WTC11 (cell line): Measurements from ENCODE around the gene PCDHA9.

Experiments used
- ATF1 ChIP-seq: sonication (generic); formaldehyde crosslinking; IDR thresholded peaks from 2 replicates; pipeline ENCODE4 v1.8.1; 2023; ENCODE audit warnings: mild to moderate bottlenecking, moderate library complexity, missing genetic modification reagents
- CBFB ChIP-seq: sonication (generic); formaldehyde crosslinking; IDR thresholded peaks from 2 replicates; pipeline ENCODE4 v1.8.1; 2022; ENCODE audit warnings: mild to moderate bottlenecking, low read depth, missing genetic modification reagents
- CREB1 ChIP-seq: sonication (generic); formaldehyde crosslinking; IDR thresholded peaks from 2 replicates; pipeline ENCODE4 v1.8.0; 2023; ENCODE audit warnings: mild to moderate bottlenecking, missing genetic modification reagents
- CTCF ChIP-seq: fragments of 200-600 bp; IDR thresholded peaks from 2 replicates; pipeline ENCODE4 v1.8.0; 2022; ENCODE audit warnings: antibody characterized with exemption
- ESRRA ChIP-seq: sonication (generic); formaldehyde crosslinking; IDR thresholded peaks from 2 replicates; pipeline ENCODE4 v1.8.1; 2022; ENCODE audit warnings: mild to moderate bottlenecking, missing genetic modification reagents, borderline replicate concordance
- GABPB1 ChIP-seq: sonication (generic); formaldehyde crosslinking; IDR thresholded peaks from 2 replicates; pipeline ENCODE4 v1.8.1; 2023; ENCODE audit warnings: mild to moderate bottlenecking, missing genetic modification reagents
- JUN ChIP-seq: sonication (generic); formaldehyde crosslinking; IDR thresholded peaks from 2 replicates; pipeline ENCODE4 v1.8.0; 2023; ENCODE audit warnings: mild to moderate bottlenecking, missing genetic modification reagents
- NR3C1 ChIP-seq: sonication (generic); formaldehyde crosslinking; conservative IDR thresholded peaks from 2 replicates; pipeline ENCODE4 v1.8.1; 2023; ENCODE audit warnings: low read depth, mild to moderate bottlenecking, missing genetic modification reagents
- SOX15 ChIP-seq: fragments of 250-450 bp; sonication (Bioruptor Pico); IDR thresholded peaks from 2 replicates; pipeline ENCODE4 v1.9.0; 2021; ENCODE audit warnings: mild to moderate bottlenecking
- STAT6 ChIP-seq: sonication (generic); formaldehyde crosslinking; conservative IDR thresholded peaks from 2 replicates; pipeline ENCODE4 v1.8.1; 2023; ENCODE audit warnings: mild to moderate bottlenecking, low read depth, missing genetic modification reagents, moderate library complexity
- TEAD1 ChIP-seq: sonication (generic); formaldehyde crosslinking; IDR thresholded peaks from 2 replicates; pipeline ENCODE4 v1.8.0; 2022; ENCODE audit warnings: mild to moderate bottlenecking, missing genetic modification reagents
- TEAD4 ChIP-seq: sonication (generic); formaldehyde crosslinking; IDR thresholded peaks from 2 replicates; pipeline ENCODE4 v1.8.0; 2022; ENCODE audit warnings: mild to moderate bottlenecking, missing genetic modification reagents
- USF2 ChIP-seq: sonication (generic); formaldehyde crosslinking; IDR thresholded peaks from 2 replicates; pipeline ENCODE4 v1.8.1; 2023; ENCODE audit warnings: mild to moderate bottlenecking, missing genetic modification reagents, moderate library complexity
- ZNF263 ChIP-seq: sonication (generic); formaldehyde crosslinking; IDR thresholded peaks from 2 replicates; pipeline ENCODE4 v1.8.1; 2022; ENCODE audit warnings: low read depth, mild to moderate bottlenecking, moderate library complexity, missing genetic modification reagents

GRCh38 chr5:140835622-140836510 lies 12.3 kb upstream of the PCDHA9 start:
- TF ChIP-seq ZNF263 (CRISPR knock-in tag) = no peak
- no peak for TF ChIP-seq ESRRA (CRISPR knock-in tag)
- no peak for TF ChIP-seq NR3C1 (CRISPR knock-in tag)
- TF ChIP-seq TEAD4 = no peak
- no peak for TF ChIP-seq USF2 (CRISPR knock-in tag)
- no peak for TF ChIP-seq CREB1 (CRISPR knock-in tag)
- no peak for TF ChIP-seq STAT6 (CRISPR knock-in tag)
- TF ChIP-seq TEAD1 (CRISPR knock-in tag) = no peak
- TF ChIP-seq CTCF = no peak
- no peak for TF ChIP-seq ATF1 (CRISPR knock-in tag)
- TF ChIP-seq JUN (CRISPR knock-in tag) = no peak
- no peak for TF ChIP-seq SOX15
- TF ChIP-seq CBFB (CRISPR knock-in tag) = no peak
- TF ChIP-seq GABPB1 (CRISPR knock-in tag) = no peak
